ENCODE data around the gene FHDC1.

Gene FHDC1

GRCh38 chr4:152988721-152989553, 52.8 kb downstream of the FHDC1 start:
- DNase-seq, result no peak

- no peak for DNase-seq
These were observed 53.4 kb downstream of the FHDC1 start for GRCh38 chr4:152989554-152989970.

DNA sequence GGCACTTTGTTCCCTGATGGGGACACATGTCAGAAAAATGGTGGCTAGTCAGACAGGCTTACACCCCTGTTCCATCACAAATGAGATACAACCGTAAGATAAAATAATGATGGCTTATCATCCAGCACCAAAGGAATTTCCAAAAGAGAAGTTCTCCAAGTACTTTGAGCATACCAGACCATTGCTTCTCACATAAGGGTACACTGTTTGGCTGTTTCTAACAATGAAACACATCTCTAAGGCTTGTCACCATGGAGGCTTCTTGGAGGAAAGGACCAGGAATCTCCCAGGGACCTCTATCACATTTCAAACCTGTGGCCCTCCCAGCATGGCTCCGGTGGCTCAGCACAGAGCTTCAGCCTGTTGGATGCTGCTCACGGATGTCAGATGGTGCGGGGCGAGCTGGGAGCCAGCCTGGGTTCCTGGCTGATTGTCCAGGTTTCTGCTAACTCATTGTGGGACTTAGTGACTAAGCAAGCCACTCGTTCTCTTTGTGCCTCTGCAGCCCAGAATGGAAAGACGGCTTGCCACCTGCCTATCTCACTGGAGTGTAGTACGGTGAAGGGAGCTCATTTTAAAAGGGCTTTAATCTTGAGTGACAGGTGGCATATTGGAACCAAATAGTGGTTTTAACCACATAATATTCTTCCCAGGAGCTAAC, 54.5 kb downstream of the FHDC1 start:
- DNase-seq, result no peak

- DNase-seq, result no peak
These were observed 55.3 kb downstream of the FHDC1 start for GRCh38 chr4:152991398-152991797.

DNA sequence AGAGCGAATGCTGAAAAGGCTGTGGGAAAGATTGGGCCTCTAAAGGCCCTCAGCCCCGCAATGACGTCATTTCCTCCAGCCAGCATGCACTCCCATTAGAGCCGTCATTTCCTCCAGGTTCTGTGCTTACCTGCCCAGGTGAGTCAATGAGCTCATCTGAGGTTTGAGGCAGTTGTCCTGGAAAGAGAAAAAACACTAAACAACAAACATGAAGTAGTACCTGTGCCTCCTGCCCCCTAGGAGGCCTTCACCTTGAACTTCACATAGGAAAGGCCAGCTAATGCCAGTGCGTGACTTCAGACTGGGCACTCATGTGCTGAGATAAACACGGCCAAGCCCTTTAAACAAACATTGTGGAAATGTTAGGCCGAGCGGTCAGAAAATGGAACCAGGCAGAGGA, 55.9 kb downstream of the FHDC1 start:
- no peak for DNase-seq

DNA sequence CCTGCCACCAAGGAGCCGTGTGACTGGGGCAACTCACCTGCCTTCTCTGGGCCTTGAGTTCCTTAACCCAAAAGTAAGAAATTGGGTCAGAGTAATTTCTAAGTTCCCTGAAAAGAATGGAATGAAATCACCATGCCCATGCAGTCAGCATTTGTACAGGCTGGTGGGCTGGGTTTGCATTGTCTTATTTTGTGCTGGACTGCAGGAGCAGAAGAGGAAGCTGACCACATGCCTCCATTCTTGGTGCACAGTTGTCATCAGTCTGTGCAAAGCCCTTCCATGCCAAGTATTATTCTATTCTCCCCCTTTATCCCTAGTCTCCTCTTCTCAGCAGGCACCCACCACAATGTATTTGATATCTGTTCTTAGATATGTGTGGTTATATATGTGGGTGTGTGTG, 56.3 kb downstream of the FHDC1 start:
- DNase-seq, result no peak

DNA sequence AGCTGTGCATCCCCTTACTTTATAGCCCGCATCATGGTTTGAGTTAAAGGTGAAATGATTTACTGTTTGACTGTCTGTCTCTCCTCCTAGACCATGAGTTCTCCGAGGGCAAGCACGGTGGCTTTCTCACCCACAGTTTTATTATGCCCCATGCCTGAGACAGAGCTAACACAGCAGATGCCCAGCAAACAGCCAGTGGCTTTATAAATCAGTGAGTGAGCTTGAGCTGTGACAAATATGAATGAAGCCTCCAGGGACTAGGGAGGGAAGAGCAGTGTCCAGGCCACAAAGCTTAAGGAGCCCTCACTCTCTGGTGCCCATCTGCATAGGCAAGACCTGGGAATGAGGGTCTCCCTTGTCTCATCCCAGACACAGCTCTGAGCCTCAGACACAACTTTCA, 57.9 kb downstream of the FHDC1 start:
- no peak for DNase-seq

DNA sequence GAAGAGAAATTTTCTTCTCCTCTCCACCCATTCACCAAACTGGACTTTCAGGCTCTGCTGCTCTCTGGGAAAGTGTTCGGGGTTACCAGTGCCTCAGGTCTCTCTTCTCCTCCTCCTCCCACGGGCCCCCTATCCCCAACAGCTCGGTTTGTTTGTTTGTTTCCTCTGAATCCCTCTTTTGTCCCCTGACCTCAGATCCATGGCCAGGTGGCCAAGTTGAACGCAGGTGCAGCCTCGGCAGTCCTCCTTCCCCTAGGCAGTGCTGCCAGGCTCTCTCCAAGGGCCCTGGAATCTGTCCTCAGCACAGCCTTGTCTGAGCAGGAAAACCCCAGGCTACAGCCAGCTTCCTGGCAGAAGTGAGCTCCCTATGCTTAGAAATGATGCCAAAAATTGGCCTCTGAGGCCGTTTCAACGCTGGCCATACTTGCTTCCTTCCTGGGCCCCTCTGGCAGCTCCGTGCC, 60.0 kb downstream of the FHDC1 start:
- peak; percentile 29 for DNase-seq

DNA sequence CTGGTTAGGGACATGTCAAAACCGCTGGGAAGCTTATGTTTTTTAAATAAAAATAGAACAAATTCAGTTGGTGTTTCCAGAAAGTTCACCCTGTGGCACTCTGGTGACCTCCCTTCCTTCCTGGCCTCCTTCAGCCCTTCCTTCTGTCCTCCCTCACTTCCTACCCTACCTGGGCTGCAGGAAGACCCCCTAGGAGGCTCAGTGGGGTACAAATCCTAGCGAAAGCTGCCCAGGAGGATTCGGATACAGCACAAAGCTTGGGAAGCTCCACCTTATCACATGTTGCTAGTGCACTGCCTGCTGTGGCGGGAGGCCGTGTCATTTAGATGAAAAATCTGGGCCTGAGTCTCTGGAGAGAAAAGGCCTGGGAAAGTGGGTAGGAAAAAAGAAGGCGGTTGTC, 60.5 kb downstream of the FHDC1 start:
- no peak for DNase-seq

- no peak for DNase-seq
These were observed 61.2 kb downstream of the FHDC1 start for GRCh38 chr4:152997288-152997687.

DNA sequence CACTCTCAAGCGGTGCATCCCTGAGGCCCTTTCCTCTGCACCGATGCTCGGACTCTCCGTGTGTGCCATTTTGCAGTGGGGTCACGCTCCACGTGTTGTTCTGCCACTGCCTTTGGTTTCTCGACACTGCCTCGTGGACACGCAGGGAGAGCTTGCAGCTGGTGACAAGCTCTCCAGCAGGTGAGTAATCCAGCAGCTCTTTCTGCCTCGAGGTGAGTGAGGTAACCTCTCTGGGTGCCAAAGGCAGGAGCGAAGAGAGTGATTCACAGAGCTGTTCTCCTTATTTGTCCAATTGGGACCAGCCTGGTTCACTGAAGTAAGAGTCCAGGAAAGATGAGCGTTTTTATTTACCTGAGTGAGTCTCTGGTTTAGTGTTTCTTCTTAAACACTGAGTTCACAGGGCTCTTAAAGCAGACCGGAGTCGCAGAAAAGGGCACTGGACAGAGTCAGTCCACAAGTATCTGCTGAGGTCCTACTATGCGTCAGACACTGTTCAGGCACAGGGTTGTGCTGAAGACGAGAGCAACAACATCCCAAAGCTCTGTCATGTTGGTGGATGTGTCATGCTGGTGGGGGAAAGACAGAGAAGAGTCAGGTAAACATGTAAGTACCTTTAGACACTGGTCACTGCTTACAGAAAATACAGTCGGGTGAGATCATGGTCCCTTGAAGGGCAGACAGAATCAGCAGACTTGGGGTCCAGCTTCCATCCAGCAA, 61.8 kb downstream of the FHDC1 start:
- no peak for DNase-seq

GRCh38 chr4:152998861-152999260, 62.7 kb downstream of the FHDC1 start:
- no peak for DNase-seq

- DNase-seq, result no peak
These were observed 63.4 kb downstream of the FHDC1 start for GRCh38 chr4:152999346-153000075.

DNA sequence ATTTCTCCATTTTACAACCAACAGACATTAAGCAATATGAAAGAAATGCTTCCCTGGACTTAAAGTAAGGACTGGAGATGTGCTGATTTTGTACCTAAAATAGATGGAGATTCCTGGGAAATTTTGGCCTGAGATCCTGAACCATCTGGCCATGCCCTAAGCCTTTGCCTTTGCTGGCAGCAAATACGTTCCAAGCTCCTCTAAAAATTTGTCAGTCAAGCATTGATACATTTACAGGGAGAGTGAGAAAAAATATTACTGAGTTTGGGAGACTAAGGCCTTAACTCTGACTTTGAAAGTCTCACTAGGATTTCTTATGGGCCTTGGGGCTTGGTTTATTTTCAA, 63.9 kb downstream of the FHDC1 start:
- DNase-seq, result no peak

DNA sequence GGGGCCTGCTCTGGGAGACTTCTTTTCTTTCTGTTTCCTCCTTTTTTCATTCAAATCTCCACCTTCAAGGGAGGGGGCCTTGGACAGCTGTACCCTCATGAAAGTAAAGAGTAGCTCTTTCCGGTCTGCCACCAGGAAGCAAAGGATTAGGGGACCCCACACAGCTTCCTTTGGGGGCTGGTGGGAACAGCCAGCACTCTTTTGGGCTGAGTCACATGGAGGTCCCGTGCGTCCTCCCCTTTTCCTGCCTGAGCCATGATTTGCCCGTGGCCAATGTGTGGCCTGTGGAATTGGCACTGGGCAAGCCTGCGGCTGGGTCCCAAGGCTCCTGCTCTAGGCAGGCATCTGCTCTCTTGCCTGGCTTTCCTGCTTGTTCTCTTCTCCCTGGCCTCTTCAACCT, 65.5 kb downstream of the FHDC1 start:
- DNase-seq, result no peak

- DNase-seq, result no peak
These were observed 66.0 kb downstream of the FHDC1 start for GRCh38 chr4:153002110-153002509.

DNA sequence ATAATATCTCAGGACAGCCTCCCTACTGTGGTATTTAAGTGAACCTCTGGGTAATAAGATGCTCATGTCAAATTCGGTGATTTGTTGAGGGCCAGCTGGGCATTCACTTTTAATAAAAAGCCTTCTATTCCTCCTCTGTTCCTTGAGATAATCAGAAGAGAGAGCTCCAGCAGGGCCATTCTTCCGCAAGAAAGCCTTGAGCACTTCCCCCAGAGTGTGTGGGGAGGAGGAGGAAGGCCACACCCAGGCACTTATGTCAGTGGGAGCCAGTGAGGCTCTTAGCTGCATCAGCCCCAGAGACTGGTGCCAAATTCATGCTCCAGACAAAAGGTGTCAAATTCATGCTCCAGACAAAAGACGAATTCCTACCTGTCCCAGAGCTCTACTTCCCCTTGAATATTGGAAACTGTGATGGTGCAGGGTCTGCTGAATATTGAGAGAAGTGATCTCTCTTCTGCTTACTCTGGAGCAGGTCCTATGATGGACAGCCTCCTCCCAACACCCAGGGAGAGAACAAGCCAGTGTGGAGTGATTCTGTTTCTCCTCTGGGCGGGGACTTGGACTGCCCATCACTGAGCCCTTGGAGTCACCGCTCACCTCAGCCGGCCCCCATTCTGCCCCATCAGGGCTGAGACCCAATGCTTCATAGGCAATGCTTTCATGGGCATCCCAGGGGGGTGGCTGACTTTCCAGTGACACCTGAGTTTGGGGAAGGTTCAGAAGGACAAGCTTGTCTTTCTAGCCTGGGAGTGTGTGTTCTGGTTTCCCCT, 68.1 kb downstream of the FHDC1 start:
- no peak for DNase-seq

DNA sequence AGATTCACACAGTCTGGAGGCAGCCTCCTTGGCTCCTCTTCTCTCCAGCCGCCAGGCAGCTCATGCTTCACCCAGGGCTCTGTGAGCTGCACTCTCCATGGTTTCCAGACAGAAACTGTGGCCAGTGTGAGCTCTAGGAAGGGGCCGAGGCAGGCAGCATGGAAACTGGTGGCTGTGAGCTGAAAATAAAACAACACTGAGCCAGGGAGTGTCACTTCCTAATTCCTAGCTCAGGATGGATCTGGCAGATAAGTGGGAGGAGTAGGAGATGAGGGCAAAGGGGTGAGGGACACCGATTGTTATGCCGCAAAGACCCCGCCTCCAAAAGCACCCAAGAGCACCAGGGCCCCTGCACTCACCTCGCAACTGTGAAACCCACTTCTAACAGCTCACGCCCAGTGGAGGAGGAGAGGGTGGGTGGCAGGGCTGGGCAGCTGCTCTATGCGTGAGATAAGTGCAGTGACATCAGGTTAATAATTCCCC, 69.8 kb downstream of the FHDC1 start:
- no peak for DNase-seq

DNA sequence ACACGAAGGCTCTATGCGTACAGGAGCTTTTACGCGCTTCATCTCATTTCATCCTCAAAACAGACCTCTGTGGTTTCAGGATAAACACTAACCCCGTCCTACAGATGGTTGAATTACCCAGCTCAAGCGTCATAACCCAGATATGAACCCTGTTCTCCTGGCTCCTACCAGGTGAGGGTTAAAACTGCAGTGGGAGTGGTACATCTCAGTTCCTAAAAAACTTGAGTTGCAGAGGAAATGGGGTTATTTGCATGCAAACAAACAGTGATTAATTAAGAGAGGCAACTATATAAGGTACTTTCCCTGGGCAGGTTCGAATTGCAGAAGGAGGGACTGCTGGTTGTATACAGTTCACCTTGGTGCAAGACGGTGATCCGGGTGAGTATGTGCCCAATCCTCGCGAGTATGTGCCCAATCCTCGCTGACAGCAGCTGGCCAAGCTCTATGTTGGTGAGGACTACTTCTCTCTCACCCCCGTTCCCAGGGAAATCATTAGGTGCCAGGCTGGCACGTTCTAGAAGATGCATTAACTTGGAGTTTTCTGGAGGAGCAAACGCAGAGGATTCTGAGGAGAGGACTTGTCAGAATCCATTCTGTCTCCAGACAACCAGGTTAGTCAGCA, 72.6 kb downstream of the FHDC1 start:
- DNase-seq, result no peak

DNA sequence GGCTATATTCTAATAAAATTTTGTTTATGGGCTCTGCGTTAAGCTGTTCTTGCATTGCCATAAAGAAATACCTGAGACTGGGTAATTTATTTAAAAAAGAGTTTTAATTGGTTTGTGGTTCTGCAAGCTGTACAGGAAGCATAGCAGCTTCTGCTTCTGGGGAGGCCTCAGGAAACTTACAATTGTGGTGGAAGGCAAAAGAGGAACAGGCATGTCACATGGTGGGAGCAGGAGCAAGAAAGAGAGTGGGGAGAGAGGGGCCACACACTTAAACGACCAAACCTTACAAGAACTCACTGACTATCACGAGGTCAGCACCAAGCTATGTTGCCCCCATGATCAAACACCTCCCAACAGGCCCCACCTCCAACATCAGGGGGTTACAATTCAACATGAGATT, 74.0 kb downstream of the FHDC1 start:
- no peak for DNase-seq

DNA sequence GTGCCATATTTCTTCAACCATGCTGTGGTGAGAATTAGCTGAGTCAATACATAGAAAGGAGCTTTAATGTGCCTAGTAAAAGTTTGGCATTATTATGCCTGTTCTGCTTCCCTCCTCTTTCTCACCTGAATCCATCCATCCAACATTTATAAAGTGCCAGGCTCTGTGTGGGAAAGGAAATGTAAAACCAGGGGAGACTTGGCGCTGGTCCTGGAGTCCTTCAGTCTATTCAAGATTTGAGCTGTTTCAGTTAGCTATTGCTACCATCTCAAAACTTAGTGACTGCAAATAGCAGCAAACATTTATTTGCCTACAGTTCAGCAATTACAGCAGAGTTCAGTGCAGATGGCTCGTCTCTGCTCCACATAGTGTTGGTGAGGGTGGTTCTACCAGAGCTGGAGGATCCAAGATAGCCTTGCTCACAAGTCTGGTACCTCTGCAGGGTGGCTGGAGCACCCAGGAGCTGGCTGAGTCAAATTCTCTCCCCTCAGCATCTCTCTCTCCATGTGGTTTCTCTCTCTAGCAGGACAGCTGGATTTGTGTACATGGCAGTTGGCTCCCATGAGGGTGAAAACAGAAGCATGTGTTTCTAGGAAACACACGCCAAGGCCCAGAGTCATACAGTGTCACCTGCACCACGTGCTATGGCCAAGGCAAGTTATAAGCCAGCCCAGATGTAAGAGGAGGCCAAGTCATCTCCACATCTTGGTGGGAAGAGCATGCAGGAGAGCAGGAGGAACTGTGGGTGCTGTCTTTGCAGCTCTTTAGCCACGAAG, 77.3 kb downstream of the FHDC1 start:
- DNase-seq, result peak; percentile 34

Data from right hindlimb (tissue), 1 donor.